Kidney (tissue), 14 donors: Measurements from ENCODE around the gene AICDA. TPM values are rescaled to one million over a fixed set of nuclear protein-coding genes. Genes with fewer than 3 reads are reported as not detected.

Experiments
- DNase-seq, 5 donors: peaks; one replicate each; pipeline ENCODE4 v3.0.0-alpha.2; 2013 to 2020
- FAIRE-seq: peaks from 2 replicates; lab custom pipeline; 2012; peaks lifted over from hg19 to GRCh38; lab: Jason Lieb, UNC
- H3K27ac ChIP-seq, 2 donors: one replicate each; pipeline ENCODE4 v1.7.0; 2013; ENCODE audit warnings: low read depth in 2 of 2, low read length in 2 of 2, inconsistent platforms in 1 of 2
- H3K27me3 ChIP-seq: one replicate; pipeline ENCODE4 v1.7.1; 2013; ENCODE audit warnings: low read length, inconsistent platforms; ENCODE audit not compliant: control insufficient read depth, insufficient read depth
- H3K36me3 ChIP-seq, 3 donors: one replicate each; pipeline versions ENCODE4 v1.7.0 to v1.7.1; 2013; ENCODE audit warnings: low read length in 3 of 3, control low read depth in 1 of 3, inconsistent platforms in 1 of 3; ENCODE audit not compliant: insufficient read depth in 3 of 3, control insufficient read depth in 2 of 3
- H3K4me1 ChIP-seq, 3 donors: one replicate each; pipeline versions ENCODE4 v1.7.0 to v1.7.1; 2013; ENCODE audit warnings: low read length in 3 of 3, inconsistent platforms in 1 of 3, low read depth in 1 of 3; ENCODE audit not compliant: control insufficient read depth in 2 of 3, insufficient read depth in 2 of 3
- H3K4me3 ChIP-seq, 3 donors: one replicate each; pipeline versions ENCODE4 v1.7.0 to v1.8.1; 2013; ENCODE audit warnings: low read length in 3 of 3, control low read depth in 1 of 3, inconsistent platforms in 1 of 3
- H3K9ac ChIP-seq, 3 donors: one replicate each; pipeline versions ENCODE4 v1.7.0 to v1.7.1; 2013; ENCODE audit warnings: low read length in 3 of 3, control low read depth in 1 of 3, inconsistent platforms in 1 of 3
- H3K9me3 ChIP-seq, 3 donors: one replicate each; pipeline versions ENCODE4 v1.7.0 to v1.7.1; 2013; ENCODE audit warnings: low read length in 3 of 3, control low read depth in 1 of 3, inconsistent platforms in 1 of 3; ENCODE audit not compliant: control insufficient read depth in 2 of 3, insufficient read depth in 1 of 3
- CTCF ChIP-seq: IDR thresholded peaks from 3 replicates; pipeline ENCODE4 v1.5.1; 2012; ENCODE audit warnings: mild to moderate bottlenecking, moderate library complexity, borderline replicate concordance; ENCODE audit not compliant: insufficient read depth; ENCODE audit errors: extremely low read depth
- intact Hi-C: fragments of 100-400 bp; cut with DNase I; formaldehyde crosslinking; loops from one replicate; pipeline ENCODE4 v1.11.1; 2022
- polyA plus RNA-seq: library from polyadenylated mRNA; stranded (reverse); fragments of 350-450 nt; fragmentation: Illumina TruSeq; extraction: RNeasy Lipid Tissue Mini Kit (QIAGEN cat#74804); gene quantifications from one replicate; pipeline ENCODE4 v1.2.3, GENCODE V29; 2014; ENCODE audit warnings: low read depth, low replicate concordance; ENCODE audit not compliant: insufficient read depth
- total RNA-seq: library from RNA; stranded (reverse); fragmentation: NEBNext Ultra II Directional; extraction: Animal tissue kit (Norgen Biotek cat#: 25700); gene quantifications from one replicate; pipeline ENCODE4 v1.2.1, GENCODE V29; 2021
- donor health status: control.
- donor health status: control.
- donor health status: control.
- donor health status: control.
- donor health status: control.
- donor health status: DM: yes; HTN: yes; CAD: no.
- donor health status: Normal renal cell carcinoma (clear cell type).

AICDA gene
- total and polyA plus RNA-seq, 2 donors from 2014 or later = not detected

GRCh38 chr12:8554451-8555195 is 58.0 kb downstream of the AICDA start:
- intact Hi-C loops = no loop called here
- no peaks in the 10 kb centered on the region for H3K4me1 ChIP-seq
- FAIRE-seq = no peak

GRCh38 chr12:8553088-8553627 is 59.5 kb downstream of the AICDA start:
- FAIRE-seq (no peak), DNase-seq (peak in 1 of 5 donors; percentile 13)
- intact Hi-C loops = no loop called here
- no peaks in the 10 kb centered on the region for H3K36me3 ChIP-seq
- H3K4me3 ChIP-seq = no peak overlapping the region
- H3K27me3 ChIP-seq = no peaks in the 10 kb centered on the region
- TF ChIP-seq CTCF = no peak
- H3K9ac ChIP-seq = no peak overlapping the region
- no peaks in the 10 kb centered on the region for H3K9me3 ChIP-seq
- no peak overlapping the region for H3K27ac ChIP-seq
- no peaks in the 10 kb centered on the region for H3K4me1 ChIP-seq

More at GRCh38 chr12:8554451-8555195, 58.0 kb downstream of the AICDA start:
- Histone ChIP-seq H3K9ac (no peak overlapping the region), H3K27me3 (no peaks in the 10 kb centered on the region), H3K4me3 (no peak overlapping the region), H3K36me3 (no peaks in the 10 kb centered on the region), H3K9me3 (no peaks in the 10 kb centered on the region), H3K27ac (no peak overlapping the region)
- TF ChIP-seq CTCF = no peak
- no peak for DNase-seq

Other genes with a start within 250 kb of the AICDA start
- not detected for gene CLEC6A, start 156.9 kb downstream of the AICDA start, total RNA-seq
- not detected for gene CLEC6A, start 156.9 kb downstream of the AICDA start, polyA plus RNA-seq
- 0.41 TPM for gene CLEC4D, start 99.4 kb downstream of the AICDA start, total RNA-seq
- gene CLEC4D, start 99.4 kb downstream of the AICDA start, polyA plus RNA-seq = not detected
- 4.3 TPM for gene CLEC4E, start 72.0 kb downstream of the AICDA start, total RNA-seq
- 0.88 TPM for gene CLEC4E, start 72.0 kb downstream of the AICDA start, polyA plus RNA-seq
- 0.38 TPM for gene MFAP5, start 50.0 kb upstream of the AICDA start, total RNA-seq
- 0.52 TPM for gene MFAP5, start 50.0 kb upstream of the AICDA start, polyA plus RNA-seq
- gene RIMKLB, start 85.1 kb upstream of the AICDA start, total RNA-seq = 45.5 TPM
- 38.0 TPM for gene RIMKLB, start 85.1 kb upstream of the AICDA start, polyA plus RNA-seq
- not detected for gene A2ML1, start 209.8 kb upstream of the AICDA start, total RNA-seq
- not detected for gene A2ML1, start 209.8 kb upstream of the AICDA start, polyA plus RNA-seq